ENCODE results near the gene SLC31A2.
A peak's percentile ranks its signal among the peaks of the same experiment; 100 is the strongest.
"Not testable (repeated sequence)": the region's sequence is repeated elsewhere in the genome, so short reads cannot be mapped to it uniquely, and the experiment has no call there.

Gene SLC31A2

GRCh38 chr9:113150670-113151611, at the start of gene SLC31A2:
Gene SLC31A2, plus strand, starts transcription at chr9:113151007. Its CDS starts 68 bp downstream, at chr9:113151075.
- DNase-seq (ENCODE audit: low read depth in 2 of 2) = peak; percentile 71 to 72

- DNase-seq (ENCODE audit: low read depth in 2 of 2) = not testable (repeated sequence)
Measured at GRCh38 chr9:113105345-113105744, 45.5 kb upstream of the SLC31A2 start.

GRCh38 chr9:113111065-113111951, 39.5 kb upstream of the SLC31A2 start:
- not testable (repeated sequence) for DNase-seq (ENCODE audit: low read depth in 2 of 2)

GRCh38 chr9:113112706-113113510, 37.9 kb upstream of the SLC31A2 start:
- not testable (repeated sequence) for DNase-seq (ENCODE audit: low read depth in 2 of 2)

- DNase-seq (ENCODE audit: low read depth in 2 of 2) = not testable (repeated sequence)
Measured at GRCh38 chr9:113118829-113119228, 32.0 kb upstream of the SLC31A2 start.

GRCh38 chr9:113125386-113126035, 25.3 kb upstream of the SLC31A2 start:
- no peak for DNase-seq (ENCODE audit: low read depth in 2 of 2)

- DNase-seq (ENCODE audit: low read depth in 2 of 2) = no peak
Measured at GRCh38 chr9:113129466-113129865, 21.3 kb upstream of the SLC31A2 start.

- no peak for DNase-seq (ENCODE audit: low read depth in 2 of 2)
Measured at GRCh38 chr9:113129884-113130283, 20.9 kb upstream of the SLC31A2 start.

GRCh38 chr9:113131689-113132151, 19.1 kb upstream of the SLC31A2 start:
- no peak for DNase-seq (ENCODE audit: low read depth in 2 of 2)

GRCh38 chr9:113137196-113138168, 13.3 kb upstream of the SLC31A2 start:
- no peak for DNase-seq (ENCODE audit: low read depth in 2 of 2)

- DNase-seq (ENCODE audit: low read depth in 2 of 2) = no peak
Measured at GRCh38 chr9:113138760-113139159, 12.0 kb upstream of the SLC31A2 start.

GRCh38 chr9:113139225-113139829, 11.5 kb upstream of the SLC31A2 start:
- DNase-seq (ENCODE audit: low read depth in 2 of 2) = no peak

GRCh38 chr9:113139953-113140352, 10.9 kb upstream of the SLC31A2 start:
- no peak for DNase-seq (ENCODE audit: low read depth in 2 of 2)

- not testable (repeated sequence) for DNase-seq (ENCODE audit: low read depth in 2 of 2)
Measured at GRCh38 chr9:113140896-113141295, 9.9 kb upstream of the SLC31A2 start.

- DNase-seq (ENCODE audit: low read depth in 2 of 2) = no peak
Measured at GRCh38 chr9:113143432-113144227, 7.2 kb upstream of the SLC31A2 start.

GRCh38 chr9:113148372-113148705, 2.5 kb upstream of the SLC31A2 start:
- DNase-seq (ENCODE audit: low read depth in 2 of 2) = no peak

GRCh38 chr9:113148781-113149510, 1.9 kb upstream of the SLC31A2 start:
- DNase-seq (ENCODE audit: low read depth in 2 of 2) = no peak

GRCh38 chr9:113149561-113149960, 1.2 kb upstream of the SLC31A2 start:
- DNase-seq (ENCODE audit: low read depth in 2 of 2) = not testable (repeated sequence)
